Neural progenitor cell (in vitro differentiated cells): ENCODE data around the gene GPR132.

ENCODE experiments used
- CTCF ChIP-seq: fragments of 200-600 bp; sonication (generic); IDR thresholded peaks from 2 replicates; pipeline ENCODE4 v1.5.1; 2017; ENCODE audit warnings: antibody characterized with exemption, mild to moderate bottlenecking
- EZH2 ChIP-seq: fragments of 200-600 bp; sonication (generic); IDR thresholded peaks from 2 replicates; pipeline ENCODE4 v1.6.1; 2017; ENCODE audit warnings: antibody characterized with exemption, mild to moderate bottlenecking, moderate library complexity

GRCh38 chr14:105050551-105050897, 14.7 kb downstream of the GPR132 start:
- TF ChIP-seq CTCF = no peak
- TF ChIP-seq EZH2 = no peak
